Stimulated activated CD8-positive, alpha-beta memory T cell treated with anti-CD3 and anti-CD28 coated beads, Interleukin-4, amount 100 ng/mL, for 48 hours (primary cell): ENCODE results near the gene FHIT.
"Not testable (repeated sequence)": the region's sequence is repeated elsewhere in the genome, so short reads cannot be mapped to it uniquely, and the experiment has no call there.

Experiments used
- DNase-seq: peaks from one replicate; pipeline ENCODE4 v3.0.0-alpha.2; 2020

The FHIT gene

DNA sequence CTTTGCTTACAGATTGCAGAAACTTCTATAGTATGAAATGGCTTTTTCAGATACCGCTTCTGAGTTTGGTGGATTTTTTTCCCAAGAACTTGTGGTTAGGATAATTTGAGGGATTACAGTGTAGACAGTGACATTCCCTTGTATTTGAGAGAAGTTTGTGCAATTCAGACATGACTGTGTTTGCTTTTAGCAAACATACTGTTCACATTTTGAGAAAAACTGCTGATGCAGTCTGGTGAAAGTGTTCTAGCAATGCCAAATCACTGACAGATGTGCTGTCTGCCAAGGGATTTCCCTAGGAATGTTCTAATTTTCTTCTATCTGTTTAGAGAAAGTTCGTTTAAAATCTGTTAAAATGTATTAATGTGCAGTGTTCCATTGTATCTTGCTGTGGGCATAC, 652.6 kb downstream of the FHIT start:
- no peak for DNase-seq

DNA sequence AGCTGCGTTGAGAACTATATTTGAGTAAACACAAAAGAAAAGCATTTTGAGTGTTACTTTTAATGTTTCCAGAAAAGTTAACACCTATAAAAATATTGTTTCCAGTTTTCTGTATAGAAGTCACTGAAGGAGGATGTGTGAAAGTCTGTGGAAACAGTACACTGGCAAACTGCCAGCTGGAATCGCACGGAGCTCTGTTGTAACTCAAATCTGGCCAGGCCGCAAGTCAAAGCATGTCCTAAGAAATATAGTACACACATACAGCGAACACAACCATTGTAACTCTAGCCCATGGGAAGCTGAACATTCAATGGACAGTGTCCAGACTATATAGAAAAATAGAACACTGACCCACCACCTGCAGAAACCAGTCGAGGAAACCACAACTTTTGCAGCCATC, 657.2 kb downstream of the FHIT start:
- no peak for DNase-seq

DNA sequence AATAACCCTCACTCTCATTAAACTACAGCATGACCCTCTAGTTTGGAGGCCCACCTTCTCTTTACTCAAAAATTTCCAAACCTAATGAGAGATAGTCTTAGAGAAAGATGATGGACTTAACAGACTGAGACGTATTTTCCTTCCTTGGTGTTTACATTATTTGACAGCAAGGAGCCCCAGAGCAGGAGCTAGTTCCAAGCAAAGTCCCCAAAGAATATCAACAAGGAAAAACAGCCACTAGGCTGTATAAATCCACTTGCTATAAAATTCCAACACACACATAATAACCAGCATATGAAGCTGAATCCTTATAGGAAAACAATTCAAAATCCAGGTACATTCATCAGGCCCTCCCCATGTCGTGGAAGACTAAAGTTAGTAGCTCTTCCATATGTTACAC, 660.0 kb downstream of the FHIT start:
- no peak for DNase-seq

DNA sequence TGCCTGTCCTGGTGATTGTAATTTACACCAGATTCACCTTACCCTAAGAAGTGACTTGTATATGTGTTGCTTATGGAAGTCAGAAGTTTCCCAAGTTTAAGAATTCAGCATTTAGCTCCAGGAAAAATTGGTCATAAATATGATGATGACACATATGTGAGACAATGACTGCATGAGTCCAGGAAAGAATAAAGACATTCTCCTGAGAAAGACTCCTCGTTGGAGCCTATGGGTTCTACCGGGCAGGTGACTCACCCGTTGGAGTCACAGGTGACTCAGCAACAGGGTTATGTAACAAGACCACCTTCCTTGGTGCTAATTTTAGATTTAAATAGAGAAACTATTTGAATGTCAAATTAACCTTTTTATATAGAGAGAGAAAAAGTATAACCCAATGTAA, 662.4 kb downstream of the FHIT start:
- no peak for DNase-seq

DNA sequence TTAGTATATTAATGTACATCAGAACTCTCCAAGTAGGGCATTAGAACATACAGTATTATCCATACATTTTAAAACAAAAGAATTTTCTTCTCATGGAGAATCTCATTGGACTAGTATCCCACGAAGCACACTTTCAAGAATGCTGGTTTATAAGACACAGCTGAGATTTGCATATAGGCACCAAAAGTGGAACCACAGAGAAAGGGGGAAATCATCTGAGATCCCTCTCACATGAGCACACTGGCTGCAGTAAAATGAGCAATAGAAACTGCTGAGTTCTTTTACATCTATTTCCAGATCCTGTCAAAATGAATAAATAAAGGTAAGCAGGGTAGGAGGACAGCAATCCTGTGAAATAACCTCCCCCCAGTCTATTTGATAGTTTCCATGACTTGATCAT, 665.3 kb downstream of the FHIT start:
- DNase-seq: no peak

DNA sequence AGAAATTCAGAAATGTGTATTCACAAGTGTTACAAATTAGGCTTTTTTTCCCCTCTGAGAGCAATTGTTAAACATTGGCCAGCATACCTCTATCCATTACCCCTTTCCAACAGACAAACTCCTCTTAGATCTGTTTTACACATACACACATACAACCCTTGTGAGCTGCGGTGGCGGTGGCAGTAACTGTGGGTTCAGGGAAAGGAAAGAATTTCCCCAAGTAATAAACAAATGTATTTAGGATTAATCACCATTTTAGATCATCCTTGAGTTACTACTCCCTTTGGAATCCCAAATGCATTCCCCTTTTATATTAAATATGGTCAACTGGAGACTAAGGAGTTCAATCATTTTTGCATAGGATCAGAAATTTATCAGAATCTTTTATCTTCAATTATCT, 667.0 kb downstream of the FHIT start:
- DNase-seq: no peak

DNA sequence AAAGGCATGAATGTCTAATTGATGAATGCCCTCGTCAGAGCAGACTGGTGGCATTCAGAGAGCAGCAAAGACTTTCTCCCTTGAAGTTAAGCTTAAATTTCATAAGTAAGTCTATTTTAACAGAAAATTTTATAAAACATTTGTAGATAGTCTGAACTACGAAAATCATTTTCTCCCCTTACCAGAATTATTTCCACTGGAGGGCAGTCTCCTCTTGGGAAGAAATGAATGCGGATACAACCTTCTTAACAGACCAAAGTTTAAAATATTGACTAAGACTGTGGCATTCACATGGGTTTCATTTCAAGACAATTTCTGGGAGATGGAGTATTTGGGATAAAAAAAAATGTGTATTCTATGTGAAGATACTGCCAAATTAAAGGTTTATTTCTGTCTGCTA, 669.0 kb downstream of the FHIT start:
- no peak for DNase-seq

DNA sequence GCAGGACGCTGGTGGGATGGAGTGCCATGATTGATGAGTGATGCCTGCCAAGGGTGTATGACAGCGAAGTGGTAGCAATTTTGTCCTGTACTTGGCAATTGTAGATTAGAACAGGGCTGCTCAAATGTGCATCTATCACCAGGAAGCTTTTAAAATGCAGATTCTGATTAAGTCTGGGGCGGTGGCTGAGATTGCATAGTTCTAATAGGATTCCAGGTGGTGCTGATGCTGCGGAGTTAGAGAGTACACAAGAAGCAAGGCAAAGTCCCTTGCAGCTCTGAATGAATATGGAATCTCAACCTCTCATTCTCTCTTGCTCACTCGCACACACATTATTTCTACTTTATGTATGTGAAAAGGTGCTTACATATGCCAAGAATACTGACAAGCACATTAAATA, 670.4 kb downstream of the FHIT start:
- DNase-seq: no peak

DNA sequence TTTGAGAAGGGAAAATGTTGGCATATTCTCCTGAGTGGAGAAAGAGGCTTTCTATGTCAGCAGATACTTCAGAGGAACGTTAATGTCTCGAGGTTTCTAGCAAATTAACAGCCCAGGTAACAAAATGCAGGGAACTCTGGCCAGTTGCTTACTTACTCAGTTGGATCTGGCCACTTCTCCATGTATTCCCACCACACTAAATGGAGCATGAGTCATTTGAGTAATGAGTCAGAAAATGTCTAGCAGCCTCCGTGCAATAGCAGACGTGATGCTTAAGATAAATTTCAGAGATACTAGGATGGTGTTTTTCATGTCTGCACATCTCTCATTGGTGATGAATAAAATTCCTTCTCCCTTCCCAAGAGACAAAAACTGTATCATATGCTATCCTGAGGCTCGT, 671.5 kb downstream of the FHIT start:
- no peak for DNase-seq

DNA sequence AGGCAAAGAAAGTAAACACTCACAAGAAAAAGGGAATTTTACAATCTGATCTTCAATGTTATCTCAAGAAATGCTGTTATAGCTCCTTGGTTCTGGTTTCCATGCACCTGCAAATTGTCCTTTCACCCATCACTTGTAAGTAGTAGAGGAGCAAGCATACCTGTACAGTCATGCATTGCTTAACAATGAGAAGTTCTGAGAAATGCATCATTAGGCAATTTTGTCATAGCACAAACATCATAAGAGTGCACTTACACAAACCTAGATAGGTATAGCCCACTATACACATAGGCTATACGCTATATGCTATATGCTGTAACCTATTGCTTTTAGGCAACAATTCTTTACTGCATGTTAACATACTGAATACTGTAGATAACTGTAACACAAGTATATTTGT, 672.3 kb downstream of the FHIT start:
- no peak for DNase-seq

DNA sequence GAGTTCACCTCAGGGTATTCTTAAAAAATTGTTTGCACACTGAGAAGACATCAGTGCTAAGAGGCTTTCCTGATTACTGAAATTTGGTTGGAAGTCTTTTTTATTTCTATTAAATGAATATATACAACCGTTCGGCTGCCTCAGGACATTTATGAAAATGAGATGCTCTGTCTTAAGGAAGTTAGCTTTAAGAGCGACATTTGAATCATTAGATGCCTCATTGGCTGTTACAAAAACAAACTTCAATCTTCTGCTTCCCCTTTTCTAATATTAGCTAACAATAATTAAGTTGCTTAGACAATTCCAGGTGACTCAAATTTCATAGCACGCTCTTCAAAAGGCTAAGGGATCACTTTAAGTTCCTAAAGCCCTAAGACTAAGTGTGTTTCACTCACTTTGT, 673.7 kb downstream of the FHIT start:
- no peak for DNase-seq

DNA sequence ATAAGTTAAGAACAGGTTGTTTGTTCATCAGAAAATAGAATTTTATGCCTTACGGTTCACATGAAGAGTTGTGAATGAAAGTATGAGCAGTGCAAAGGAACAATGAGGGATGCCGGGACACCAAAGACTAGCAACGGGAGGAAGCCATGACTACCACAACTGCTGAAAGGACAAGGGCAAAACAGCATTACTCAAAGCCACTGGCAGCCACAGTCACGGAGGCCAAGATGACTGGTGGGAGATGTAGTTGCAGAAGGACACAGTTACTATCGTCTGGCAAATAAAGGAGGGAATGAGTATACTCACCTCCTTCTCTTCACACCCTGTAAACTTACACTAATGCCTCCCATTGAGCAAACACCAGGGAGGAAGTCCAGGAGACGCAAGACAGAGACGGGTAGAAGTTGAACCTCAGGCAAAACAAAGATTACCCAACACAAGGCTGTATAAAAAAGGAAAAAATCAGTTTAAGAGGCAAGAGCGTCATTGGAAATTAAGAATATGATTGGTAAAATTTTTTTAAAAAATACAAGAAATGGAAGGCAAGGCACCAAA, 675.5 kb downstream of the FHIT start:
- DNase-seq: no peak

DNA sequence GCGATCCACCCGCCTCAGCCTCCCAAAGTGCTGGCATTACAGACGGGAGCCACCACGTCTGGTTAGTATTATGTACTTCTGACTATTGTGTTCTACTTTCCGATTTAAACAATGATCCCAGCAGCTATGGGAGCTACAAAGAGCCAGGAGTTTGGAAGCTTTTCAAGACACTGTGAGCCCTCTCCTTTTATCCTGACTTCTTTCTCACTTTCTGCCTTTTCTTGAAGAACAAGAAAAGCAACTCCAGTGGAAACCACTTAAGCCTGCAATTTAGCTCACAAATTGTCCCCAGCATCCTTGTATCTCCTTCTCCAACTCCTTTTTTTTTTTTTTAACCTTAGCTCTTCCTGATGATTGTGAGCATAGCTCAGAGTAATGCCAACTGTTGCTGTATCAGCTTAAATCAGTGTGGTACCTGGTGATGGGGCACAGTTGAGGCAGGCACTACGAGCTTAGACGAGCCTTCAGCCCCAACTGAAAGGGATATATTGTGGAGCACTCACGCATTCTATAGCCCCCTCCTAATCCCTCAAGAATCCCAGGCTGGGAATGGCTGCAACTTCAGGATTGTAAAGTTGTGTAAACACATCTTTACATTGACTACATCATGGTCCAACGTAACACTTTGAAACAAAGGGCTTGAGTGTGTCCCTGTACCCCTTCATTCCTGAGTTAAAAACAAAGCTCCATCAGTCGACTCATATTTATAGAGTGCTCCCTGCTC, 677.0 kb downstream of the FHIT start:
- no peak for DNase-seq

DNA sequence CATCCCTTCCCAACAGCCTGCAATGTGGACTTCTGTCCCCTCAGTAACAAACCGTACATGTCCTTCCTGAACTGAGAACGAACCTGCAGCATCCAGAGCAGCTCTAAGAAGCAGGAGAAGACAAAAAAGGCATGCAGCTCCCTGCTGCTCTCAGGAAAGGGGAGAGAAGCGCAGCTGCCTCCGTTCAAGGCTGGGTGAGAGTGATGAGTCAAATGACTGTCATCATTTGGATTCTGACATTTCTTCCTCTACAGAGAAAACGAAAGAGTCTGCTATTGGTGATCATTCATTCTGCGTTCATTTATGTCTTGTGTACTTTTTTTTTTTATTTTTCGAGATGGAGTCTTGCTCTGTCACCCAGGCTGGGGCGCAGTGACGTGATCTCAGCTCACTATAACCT, 677.8 kb downstream of the FHIT start:
- no peak for DNase-seq

DNA sequence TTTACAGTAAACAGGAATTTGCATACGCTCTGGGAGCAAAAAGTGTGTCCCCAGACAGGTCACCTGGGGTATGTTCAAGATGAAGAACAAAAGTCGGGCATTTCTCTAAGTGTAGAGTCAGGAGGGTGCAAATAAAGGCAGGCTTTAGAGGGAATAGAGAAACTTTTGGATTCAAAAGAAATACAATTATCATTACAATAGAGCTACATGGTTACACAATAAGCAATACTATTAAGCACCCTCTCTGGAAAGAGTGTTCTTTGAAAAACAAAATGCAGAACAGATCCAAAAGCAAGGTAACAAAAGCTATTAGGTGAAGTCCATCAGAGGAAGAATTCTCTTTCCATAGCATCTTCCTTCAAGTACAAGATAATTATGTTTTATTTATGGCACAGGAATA, 679.7 kb downstream of the FHIT start:
- DNase-seq: no peak

DNA sequence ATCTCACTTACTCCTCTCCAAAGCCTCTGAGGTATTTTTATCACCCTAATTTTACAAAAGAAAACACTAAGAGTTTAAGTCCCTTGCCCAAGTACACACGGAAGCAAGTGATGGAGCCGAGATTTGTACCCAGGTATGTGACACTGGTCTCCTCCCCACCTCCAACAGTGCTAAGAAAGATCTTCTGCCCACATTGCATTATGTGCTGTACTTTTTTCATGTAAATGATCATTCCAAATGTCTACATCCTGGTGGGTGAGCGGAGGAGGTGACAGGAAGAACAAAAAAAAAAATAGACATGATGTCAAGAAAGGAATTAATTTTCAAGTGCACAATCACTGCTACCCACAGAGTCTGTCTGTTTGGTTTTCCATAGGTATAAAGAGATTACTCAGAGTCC, 694.1 kb downstream of the FHIT start:
- DNase-seq: no peak

DNA sequence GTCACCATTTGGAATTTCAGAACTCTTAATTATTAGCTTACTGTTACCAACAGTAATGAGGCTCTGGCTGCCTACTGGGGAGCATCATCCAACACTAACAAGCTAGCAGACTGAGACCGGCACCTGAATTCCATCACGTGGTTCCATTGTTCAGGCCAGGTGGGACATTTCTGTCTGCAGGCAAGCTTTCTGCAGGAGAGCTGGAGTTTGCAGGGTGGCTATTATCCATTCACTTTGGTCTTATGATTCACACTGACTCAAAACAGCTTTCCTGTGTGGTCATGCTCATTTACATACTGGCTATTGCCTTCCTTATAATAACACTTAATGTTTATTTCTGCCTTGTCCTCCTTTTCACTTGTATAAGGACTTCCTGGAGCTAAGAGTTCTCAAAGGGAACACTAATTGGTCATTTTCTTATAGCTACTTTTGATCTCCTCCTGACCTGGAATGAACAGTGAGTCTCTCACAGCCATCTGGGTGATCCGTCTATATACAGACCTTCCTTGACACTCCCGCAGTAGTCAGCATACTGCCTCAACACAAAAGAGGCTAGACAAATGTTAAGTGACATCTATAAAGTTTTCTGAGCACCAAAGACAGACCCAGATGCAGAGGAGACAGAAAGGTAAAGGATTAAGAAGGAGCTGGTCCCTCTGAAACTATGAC, 695.4 kb downstream of the FHIT start:
- DNase-seq: no peak

DNA sequence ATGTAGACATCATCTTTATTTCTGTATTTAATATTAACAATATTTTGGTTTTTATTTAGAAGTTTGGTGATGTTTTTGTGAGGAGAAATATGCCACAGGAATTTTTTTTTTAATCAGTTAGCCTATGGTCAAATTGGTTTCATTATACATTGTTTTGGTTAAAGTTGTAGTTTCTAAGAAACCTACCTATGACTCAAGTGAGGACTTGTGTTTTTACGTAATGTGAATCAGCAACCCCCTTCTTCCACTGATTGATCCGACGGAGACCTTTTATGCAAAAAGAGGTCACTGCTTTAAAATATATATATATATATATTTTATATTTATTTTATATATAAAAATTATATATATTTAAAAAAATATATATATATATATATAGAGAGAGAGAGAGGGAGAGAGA, 698.1 kb downstream of the FHIT start:
- DNase-seq: no peak

DNA sequence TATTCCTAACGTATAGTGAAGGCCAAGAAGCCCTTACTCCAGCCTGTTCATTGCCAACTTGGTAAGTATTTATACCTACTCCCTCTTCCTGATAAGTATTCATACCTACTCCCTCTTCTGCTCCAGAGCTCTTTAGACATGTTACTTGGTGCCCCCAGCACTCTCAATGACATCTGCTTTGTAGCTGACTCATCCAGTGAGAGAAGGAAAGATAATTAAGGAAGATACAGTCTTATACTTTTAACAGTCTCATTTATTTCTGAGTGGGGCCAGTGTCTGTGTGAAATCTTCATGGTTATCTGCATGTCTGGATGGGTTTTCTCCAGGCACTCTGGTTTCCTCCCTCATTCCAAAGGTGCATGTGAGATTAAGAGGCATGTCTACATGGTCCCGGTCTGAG, 698.7 kb downstream of the FHIT start:
- DNase-seq: no peak

DNA sequence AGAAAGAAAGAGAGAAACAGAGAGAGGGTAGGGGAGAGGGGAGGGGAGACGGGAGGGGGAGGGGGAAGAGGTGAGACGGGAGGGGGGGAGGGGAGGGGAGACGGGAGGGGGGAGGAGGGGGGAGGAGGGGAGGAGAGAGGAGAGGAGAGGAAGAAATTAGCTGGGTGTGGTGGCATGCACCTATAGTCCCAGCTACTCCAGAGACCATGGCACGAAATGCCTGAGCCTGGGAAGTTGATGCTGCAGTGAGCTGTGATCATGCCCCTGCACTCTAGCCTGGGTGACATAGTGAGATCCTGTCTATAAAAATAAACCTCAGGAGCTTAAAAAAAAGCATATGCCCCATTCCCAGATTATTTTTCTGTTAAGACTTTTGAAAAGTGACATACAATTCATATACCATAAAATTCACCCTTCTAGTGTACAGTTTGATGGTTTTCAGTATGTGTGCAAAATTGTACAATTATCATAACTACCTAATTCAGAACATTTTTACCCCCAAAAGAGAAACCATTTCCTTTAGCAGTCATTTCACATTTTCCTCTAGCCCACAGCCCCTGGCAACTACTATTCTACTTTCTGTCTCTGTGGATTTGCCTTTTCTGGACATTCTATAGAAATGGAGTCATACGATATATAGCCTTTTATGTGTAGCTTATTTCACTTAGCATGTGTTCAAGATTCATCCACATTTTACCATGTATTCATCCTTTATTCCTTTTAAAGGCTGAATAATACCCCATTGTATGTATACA, 699.6 kb downstream of the FHIT start:
- DNase-seq: no peak

DNA sequence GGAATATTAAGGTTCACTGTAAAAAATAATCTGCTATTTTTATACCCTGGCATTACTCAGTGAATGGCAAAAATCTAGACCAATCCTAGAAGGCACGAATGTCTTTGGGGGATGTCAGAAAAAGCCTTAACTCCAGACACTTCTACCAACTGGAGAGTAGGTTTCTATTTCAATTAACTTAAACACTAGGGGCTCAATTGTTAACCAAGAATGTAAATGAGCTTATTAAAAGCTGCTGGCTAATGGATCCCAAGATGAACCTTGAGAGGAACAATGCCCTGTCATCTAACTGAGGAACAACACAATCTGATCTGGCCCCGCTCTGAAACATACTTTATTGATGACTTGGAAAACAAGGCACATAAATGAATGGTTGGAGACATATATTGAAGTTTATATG, 701.4 kb downstream of the FHIT start:
- no peak for DNase-seq

DNA sequence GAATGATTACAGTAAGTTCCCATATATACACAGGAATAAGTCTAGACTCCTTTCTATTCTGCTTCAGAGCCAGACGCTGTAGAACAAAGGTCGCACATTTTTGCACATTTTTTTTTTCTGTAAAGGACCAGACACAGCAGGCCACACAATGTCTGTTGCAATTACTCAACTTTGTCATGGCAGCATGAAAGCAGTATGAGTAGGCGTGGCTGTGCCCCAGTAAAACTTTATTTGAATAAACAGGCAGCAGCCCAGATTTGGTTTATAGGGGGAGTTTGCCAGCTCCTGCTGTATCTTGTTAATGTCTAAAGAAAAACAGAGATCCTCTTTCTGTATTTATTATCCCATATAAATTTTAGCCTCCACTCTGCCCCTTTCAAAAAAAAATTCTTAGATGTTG, 708.3 kb downstream of the FHIT start:
- no peak for DNase-seq

DNA sequence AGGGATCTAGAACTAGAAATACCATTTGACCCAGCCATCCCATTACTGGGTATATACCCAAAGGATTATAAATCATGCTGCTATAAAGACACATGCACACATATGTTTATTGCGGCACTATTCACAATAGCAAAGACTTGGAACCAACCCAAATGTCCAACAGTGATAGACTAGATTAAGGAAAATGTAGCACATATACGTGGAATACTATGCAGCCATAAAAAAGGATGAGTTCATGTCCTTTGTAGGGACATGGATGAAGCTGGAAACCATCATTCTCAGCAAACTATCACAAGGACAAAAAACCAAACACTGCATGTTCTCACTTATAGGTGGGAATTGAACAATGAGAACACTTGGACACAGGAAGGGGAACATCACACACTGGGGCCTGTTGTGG, 711.9 kb downstream of the FHIT start:
- not testable (repeated sequence) for DNase-seq

DNA sequence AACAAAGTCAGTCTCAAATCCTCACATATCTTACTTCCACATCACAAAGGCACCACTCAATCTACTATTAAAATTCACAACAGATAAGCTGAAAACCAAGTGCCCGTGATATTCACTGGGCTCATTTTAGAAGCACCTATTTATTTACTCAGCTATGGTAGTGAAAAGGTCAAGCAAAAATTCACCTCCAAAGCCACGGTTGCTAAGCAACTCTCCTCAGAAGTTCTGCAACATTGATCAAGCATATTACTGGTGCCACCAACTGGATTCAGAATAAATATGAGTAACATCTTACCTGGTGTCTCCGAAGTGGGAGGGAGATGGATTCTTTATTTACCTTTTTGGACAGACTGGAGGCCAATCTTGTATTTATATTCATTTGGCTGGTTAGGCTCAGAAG, 714.8 kb downstream of the FHIT start:
- no peak for DNase-seq
